GM23338 (cell line): ENCODE results near the gene RCOR1. TPM values are rescaled to one million over a fixed set of nuclear protein-coding genes. Genes with fewer than 3 reads are reported as not detected.

ENCODE experiments used
- ATAC-seq: fragments of 200-7000 bp; cut with Tn5 transposase; 3 replicates; pipeline ENCODE4 v1.9.1; 2020
- DNase-seq: peaks from one replicate; pipeline ENCODE4 v3.0.0-alpha.2; 2015; ENCODE audit warnings: low spot score
- H2AFZ ChIP-seq: fragments of 200-600 bp; sonication (generic); 2 replicates; pipeline ENCODE4 v1.8.0; 2016; ENCODE audit warnings: antibody characterized with exemption, mild to moderate bottlenecking, moderate library complexity
- H3F3A ChIP-seq: fragments of 200-600 bp; sonication (generic); replicated peaks from 2 replicates; pipeline ENCODE4 v1.8.0; 2017; ENCODE audit warnings: antibody characterized with exemption, mixed run types, low read depth
- H3K27ac ChIP-seq: fragments of 200-600 bp; sonication (generic); 2 replicates; pipeline ENCODE4 v1.6.1; 2016; ENCODE audit warnings: low read depth
- H3K27me3 ChIP-seq: fragments of 200-600 bp; sonication (generic); 2 replicates; pipeline ENCODE4 v1.8.0; 2016; ENCODE audit warnings: mild to moderate bottlenecking, mixed run types, moderate library complexity; ENCODE audit not compliant: insufficient read depth
- H3K36me3 ChIP-seq: fragments of 200-600 bp; sonication (generic); 2 replicates; pipeline ENCODE4 v1.8.0; 2016; ENCODE audit warnings: mild to moderate bottlenecking; ENCODE audit not compliant: insufficient read depth
- H3K4me1 ChIP-seq: fragments of 200-600 bp; sonication (generic); 2 replicates; pipeline ENCODE4 v1.8.0; 2016; ENCODE audit warnings: mild to moderate bottlenecking, moderate library complexity; ENCODE audit not compliant: insufficient read depth
- H3K4me2 ChIP-seq: fragments of 200-600 bp; sonication (generic); 2 replicates; pipeline ENCODE4 v1.7.1; 2017; ENCODE audit warnings: mixed run types
- H3K4me3 ChIP-seq: fragments of 200-600 bp; sonication (generic); 2 replicates; pipeline ENCODE4 v1.6.1; 2016; ENCODE audit warnings: mixed run types
- H3K79me2 ChIP-seq: fragments of 200-600 bp; sonication (generic); replicated peaks from 2 replicates; pipeline ENCODE4 v1.8.0; 2017; ENCODE audit warnings: mild to moderate bottlenecking; ENCODE audit not compliant: insufficient read depth
- H3K9me2 ChIP-seq: fragments of 200-600 bp; sonication (generic); 2 replicates; pipeline ENCODE4 v1.8.0; 2017; ENCODE audit not compliant: insufficient read depth
- H4K20me1 ChIP-seq: fragments of 200-600 bp; sonication (generic); replicated peaks from 2 replicates; pipeline ENCODE4 v1.8.0; 2017; ENCODE audit warnings: mild to moderate bottlenecking; ENCODE audit not compliant: insufficient read depth
- H3K27ac Mint-ChIP-seq: 2 replicates; pipeline ENCODE4 v1.8.0; 2020; ENCODE audit warnings: inconsistent platforms, mild to moderate bottlenecking, moderate library complexity, mixed read lengths
- H3K27me3 Mint-ChIP-seq: 3 replicates; pipeline ENCODE4 v1.8.0; 2022; ENCODE audit warnings: low read depth, mild to moderate bottlenecking, moderate library complexity, mixed read lengths, inconsistent platforms; ENCODE audit not compliant: insufficient read depth, poor library complexity
- H3K36me3 Mint-ChIP-seq: 3 replicates; pipeline ENCODE4 v1.8.0; 2021; ENCODE audit warnings: low read depth, mild to moderate bottlenecking, inconsistent platforms, moderate library complexity, mixed read lengths
- H3K4me1 Mint-ChIP-seq: 3 replicates; pipeline ENCODE4 v1.8.0; 2020; ENCODE audit warnings: mild to moderate bottlenecking, inconsistent platforms, mixed read lengths
- H3K4me3 Mint-ChIP-seq: 3 replicates; pipeline ENCODE4 v1.8.0; 2021; ENCODE audit warnings: moderate library complexity, mild to moderate bottlenecking, inconsistent platforms, mixed read lengths
- H3K9me3 Mint-ChIP-seq: 3 replicates; pipeline ENCODE4 v1.8.0; 2020; ENCODE audit warnings: moderate library complexity, mild to moderate bottlenecking, inconsistent platforms, mixed read lengths
- EZH2 ChIP-seq: fragments of 200-600 bp; sonication (generic); IDR thresholded peaks from one replicate; pipeline ENCODE4 v1.8.0; 2017; ENCODE audit warnings: antibody characterized with exemption, mild to moderate bottlenecking, low read depth; ENCODE audit not compliant: unreplicated experiment
- EZH2phosphoT487 ChIP-seq: fragments of 200-600 bp; sonication (generic); IDR thresholded peaks from one replicate; pipeline ENCODE4 v1.8.1; 2018; ENCODE audit warnings: antibody characterized with exemption; ENCODE audit not compliant: unreplicated experiment
- JUNB ChIP-seq: IDR thresholded peaks from one replicate; pipeline ENCODE4 v1.6.1; 2016; ENCODE audit warnings: antibody characterized with exemption; ENCODE audit not compliant: unreplicated experiment
- NANOG ChIP-seq: IDR thresholded peaks from 2 replicates; pipeline ENCODE4 v1.6.1; 2016; ENCODE audit warnings: antibody characterized with exemption, borderline replicate concordance
- POLR2AphosphoS5 ChIP-seq: IDR thresholded peaks from 2 replicates; pipeline ENCODE4 v1.6.1; 2016; ENCODE audit warnings: antibody characterized with exemption, low read depth
- STAT1 ChIP-seq: IDR thresholded peaks from one replicate; pipeline ENCODE4 v1.6.1; 2016; ENCODE audit warnings: antibody characterized with exemption; ENCODE audit not compliant: unreplicated experiment
- polyA plus RNA-seq: library from polyadenylated mRNA; unstranded; fragments of >200 nt; fragmentation: Nextera tagmentation; extraction: Ambion mirVana; gene quantifications from 2 replicates; pipeline ENCODE4 v1.2.1, GENCODE V29; 2016
- total RNA-seq: library from RNA; depleted of rRNA; stranded (reverse); fragments of >200 nt; shearing (Covaris generic); gene quantifications from 2 replicates; pipeline ENCODE4 v1.2.3, GENCODE V29; 2014
- TF ChIP-seq, protein P1 (sequence below): IDR thresholded peaks from one replicate; pipeline ENCODE4 v1.6.1; 2018; ENCODE audit warnings: antibody characterized with exemption; ENCODE audit not compliant: unreplicated experiment
- TF ChIP-seq, protein P2 (sequence below): IDR thresholded peaks from 2 replicates; pipeline ENCODE4 v1.6.1; 2016; ENCODE audit warnings: antibody characterized with exemption
- TF ChIP-seq, protein P3 (sequence below): fragments of 250-450 bp; sonication (Bioruptor Pico); IDR thresholded peaks from 2 replicates; pipeline ENCODE4 v1.5.0; 2020; ENCODE audit warnings: mild to moderate bottlenecking, moderate library complexity
- TF ChIP-seq, protein P4 (sequence below), 2 experiments: fragments of 200-600 bp in 1 of 2; sonication (generic) in 1 of 2; conservative IDR thresholded peaks; 2 replicates each; pipeline versions ENCODE4 v1.5.1 to v1.6.1; 2016 to 2017; ENCODE audit warnings: antibody characterized with exemption in 2 of 2, low read depth in 2 of 2, mild to moderate bottlenecking in 2 of 2, moderate library complexity in 1 of 2

Gene RCOR1
- total and polyA plus RNA-seq, 2 experiments from 2014 or later, result 7.6 to 26.1 TPM

DNA sequence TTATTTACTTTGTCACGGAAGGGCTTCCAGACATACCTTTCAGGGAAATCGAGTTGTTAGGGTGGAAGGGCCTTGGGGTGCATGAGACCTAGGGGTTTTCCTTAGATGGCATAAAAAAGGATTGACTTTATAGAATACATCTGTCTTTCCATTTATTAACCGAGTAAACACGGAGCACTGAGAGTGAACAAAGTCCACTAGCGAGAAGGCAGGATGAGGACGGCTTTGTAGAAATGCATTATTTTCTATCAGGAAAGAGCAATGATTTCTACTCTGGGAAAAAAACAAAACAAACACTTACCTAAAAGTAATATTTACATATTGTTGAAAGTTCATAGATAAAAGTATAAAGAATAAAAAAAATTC lies 91.8 kb downstream of the RCOR1 start (continued):
- TF ChIP-seq, protein P1, sequence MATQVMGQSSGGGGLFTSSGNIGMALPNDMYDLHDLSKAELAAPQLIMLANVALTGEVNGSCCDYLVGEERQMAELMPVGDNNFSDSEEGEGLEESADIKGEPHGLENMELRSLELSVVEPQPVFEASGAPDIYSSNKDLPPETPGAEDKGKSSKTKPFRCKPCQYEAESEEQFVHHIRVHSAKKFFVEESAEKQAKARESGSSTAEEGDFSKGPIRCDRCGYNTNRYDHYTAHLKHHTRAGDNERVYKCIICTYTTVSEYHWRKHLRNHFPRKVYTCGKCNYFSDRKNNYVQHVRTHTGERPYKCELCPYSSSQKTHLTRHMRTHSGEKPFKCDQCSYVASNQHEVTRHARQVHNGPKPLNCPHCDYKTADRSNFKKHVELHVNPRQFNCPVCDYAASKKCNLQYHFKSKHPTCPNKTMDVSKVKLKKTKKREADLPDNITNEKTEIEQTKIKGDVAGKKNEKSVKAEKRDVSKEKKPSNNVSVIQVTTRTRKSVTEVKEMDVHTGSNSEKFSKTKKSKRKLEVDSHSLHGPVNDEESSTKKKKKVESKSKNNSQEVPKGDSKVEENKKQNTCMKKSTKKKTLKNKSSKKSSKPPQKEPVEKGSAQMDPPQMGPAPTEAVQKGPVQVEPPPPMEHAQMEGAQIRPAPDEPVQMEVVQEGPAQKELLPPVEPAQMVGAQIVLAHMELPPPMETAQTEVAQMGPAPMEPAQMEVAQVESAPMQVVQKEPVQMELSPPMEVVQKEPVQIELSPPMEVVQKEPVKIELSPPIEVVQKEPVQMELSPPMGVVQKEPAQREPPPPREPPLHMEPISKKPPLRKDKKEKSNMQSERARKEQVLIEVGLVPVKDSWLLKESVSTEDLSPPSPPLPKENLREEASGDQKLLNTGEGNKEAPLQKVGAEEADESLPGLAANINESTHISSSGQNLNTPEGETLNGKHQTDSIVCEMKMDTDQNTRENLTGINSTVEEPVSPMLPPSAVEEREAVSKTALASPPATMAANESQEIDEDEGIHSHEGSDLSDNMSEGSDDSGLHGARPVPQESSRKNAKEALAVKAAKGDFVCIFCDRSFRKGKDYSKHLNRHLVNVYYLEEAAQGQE, result no peak
- no peak for TF ChIP-seq POLR2AphosphoS5
- no peak for TF ChIP-seq EZH2
- TF ChIP-seq, protein P2, sequence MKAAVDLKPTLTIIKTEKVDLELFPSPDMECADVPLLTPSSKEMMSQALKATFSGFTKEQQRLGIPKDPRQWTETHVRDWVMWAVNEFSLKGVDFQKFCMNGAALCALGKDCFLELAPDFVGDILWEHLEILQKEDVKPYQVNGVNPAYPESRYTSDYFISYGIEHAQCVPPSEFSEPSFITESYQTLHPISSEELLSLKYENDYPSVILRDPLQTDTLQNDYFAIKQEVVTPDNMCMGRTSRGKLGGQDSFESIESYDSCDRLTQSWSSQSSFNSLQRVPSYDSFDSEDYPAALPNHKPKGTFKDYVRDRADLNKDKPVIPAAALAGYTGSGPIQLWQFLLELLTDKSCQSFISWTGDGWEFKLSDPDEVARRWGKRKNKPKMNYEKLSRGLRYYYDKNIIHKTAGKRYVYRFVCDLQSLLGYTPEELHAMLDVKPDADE, result no peak

DNA sequence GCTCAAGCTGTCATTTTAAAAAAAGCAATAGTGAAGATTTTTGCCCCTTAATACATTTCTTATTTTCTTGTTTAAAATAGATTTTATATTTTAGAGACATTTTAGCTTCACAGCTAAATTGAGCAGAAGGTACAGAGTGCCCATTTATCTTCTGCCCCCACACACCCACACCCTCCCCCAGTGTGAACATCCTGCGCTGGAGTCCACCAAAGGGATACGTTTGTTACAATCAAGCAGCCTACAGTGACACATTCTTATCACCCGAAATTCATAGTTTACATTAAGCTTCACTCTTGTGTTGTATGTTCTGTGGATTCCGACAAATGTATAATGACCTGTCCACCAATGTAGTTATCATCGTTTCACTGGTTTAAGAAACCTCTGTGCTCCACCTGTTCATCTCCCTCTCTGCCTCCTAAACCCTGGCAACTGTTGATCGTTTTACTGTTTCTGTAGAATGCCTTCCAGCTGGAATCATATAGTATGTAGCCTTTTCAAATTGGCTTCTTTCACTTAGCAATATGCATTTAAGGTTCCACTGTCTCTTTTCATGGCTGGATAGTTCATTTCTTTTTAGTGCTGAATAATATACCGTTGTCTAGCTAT lies 93.8 kb downstream of the RCOR1 start:
- H3K36me3 Mint-ChIP-seq, result 0 out of 3 replicates have a peak, but pooled peaks cover 4% of the 10 kb centered on the region
- Histone ChIP-seq H3K27me3 (no peaks in the 10 kb centered on the region), H3F3A (no peaks in the 10 kb centered on the region), H2AFZ (no peak overlapping the region), H3K36me3 (no peaks in the 10 kb centered on the region), H3K4me1 (peaks cover 22% of the 10 kb centered on the region; the same call in 1 of the 2 replicates), H3K4me3 (no peak overlapping the region), H4K20me1 (peaks cover 8% of the 10 kb centered on the region), H3K27ac (no peak overlapping the region; the same call in 1 of the 2 replicates), H3K4me2 (no peak overlapping the region), H3K9me2 (no peaks in the 10 kb centered on the region), H3K79me2 (peaks cover 77% of the 10 kb centered on the region)
- no peak overlapping the region for H3K4me3 Mint-ChIP-seq
- ATAC-seq, result no peak
- H3K9me3 Mint-ChIP-seq, result no peaks in the 10 kb centered on the region; the same call in 2 of the 3 replicates
- H3K27ac Mint-ChIP-seq, result no peak overlapping the region
- H3K27me3 Mint-ChIP-seq, result peaks cover 2% of the 10 kb centered on the region
- H3K4me1 Mint-ChIP-seq, result peaks cover 22% of the 10 kb centered on the region
- no peak for DNase-seq
- TF ChIP-seq JUNB (no peak), NANOG (no peak), EZH2 (no peak), POLR2AphosphoS5 (no peak), STAT1 (no peak), EZH2phosphoT487 (no peak)
- TF ChIP-seq, protein P3, sequence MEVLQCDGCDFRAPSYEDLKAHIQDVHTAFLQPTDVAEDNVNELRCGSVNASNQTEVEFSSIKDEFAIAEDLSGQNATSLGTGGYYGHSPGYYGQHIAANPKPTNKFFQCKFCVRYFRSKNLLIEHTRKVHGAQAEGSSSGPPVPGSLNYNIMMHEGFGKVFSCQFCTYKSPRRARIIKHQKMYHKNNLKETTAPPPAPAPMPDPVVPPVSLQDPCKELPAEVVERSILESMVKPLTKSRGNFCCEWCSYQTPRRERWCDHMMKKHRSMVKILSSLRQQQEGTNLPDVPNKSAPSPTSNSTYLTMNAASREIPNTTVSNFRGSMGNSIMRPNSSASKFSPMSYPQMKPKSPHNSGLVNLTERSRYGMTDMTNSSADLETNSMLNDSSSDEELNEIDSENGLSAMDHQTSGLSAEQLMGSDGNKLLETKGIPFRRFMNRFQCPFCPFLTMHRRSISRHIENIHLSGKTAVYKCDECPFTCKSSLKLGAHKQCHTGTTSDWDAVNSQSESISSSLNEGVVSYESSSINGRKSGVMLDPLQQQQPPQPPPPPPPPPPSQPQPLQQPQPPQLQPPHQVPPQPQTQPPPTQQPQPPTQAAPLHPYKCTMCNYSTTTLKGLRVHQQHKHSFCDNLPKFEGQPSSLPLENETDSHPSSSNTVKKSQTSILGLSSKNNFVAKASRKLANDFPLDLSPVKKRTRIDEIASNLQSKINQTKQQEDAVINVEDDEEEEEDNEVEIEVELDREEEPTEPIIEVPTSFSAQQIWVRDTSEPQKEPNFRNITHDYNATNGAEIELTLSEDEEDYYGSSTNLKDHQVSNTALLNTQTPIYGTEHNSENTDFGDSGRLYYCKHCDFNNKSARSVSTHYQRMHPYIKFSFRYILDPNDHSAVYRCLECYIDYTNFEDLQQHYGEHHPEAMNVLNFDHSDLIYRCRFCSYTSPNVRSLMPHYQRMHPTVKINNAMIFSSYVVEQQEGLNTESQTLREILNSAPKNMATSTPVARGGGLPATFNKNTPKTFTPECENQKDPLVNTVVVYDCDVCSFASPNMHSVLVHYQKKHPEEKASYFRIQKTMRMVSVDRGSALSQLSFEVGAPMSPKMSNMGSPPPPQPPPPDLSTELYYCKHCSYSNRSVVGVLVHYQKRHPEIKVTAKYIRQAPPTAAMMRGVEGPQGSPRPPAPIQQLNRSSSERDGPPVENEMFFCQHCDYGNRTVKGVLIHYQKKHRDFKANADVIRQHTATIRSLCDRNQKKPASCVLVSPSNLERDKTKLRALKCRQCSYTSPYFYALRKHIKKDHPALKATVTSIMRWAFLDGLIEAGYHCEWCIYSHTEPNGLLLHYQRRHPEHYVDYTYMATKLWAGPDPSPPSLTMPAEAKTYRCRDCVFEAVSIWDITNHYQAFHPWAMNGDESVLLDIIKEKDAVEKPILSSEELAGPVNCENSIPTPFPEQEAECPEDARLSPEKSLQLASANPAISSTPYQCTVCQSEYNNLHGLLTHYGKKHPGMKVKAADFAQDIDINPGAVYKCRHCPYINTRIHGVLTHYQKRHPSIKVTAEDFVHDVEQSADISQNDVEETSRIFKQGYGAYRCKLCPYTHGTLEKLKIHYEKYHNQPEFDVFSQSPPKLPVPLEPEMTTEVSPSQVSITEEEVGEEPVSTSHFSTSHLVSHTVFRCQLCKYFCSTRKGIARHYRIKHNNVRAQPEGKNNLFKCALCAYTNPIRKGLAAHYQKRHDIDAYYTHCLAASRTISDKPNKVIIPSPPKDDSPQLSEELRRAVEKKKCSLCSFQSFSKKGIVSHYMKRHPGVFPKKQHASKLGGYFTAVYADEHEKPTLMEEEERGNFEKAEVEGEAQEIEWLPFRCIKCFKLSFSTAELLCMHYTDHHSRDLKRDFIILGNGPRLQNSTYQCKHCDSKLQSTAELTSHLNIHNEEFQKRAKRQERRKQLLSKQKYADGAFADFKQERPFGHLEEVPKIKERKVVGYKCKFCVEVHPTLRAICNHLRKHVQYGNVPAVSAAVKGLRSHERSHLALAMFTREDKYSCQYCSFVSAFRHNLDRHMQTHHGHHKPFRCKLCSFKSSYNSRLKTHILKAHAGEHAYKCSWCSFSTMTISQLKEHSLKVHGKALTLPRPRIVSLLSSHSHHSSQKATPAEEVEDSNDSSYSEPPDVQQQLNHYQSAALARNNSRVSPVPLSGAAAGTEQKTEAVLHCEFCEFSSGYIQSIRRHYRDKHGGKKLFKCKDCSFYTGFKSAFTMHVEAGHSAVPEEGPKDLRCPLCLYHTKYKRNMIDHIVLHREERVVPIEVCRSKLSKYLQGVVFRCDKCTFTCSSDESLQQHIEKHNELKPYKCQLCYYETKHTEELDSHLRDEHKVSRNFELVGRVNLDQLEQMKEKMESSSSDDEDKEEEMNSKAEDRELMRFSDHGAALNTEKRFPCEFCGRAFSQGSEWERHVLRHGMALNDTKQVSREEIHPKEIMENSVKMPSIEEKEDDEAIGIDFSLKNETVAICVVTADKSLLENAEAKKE (CRISPR knock-in tag), result no peak
- TF ChIP-seq, protein P2, result no peak
- TF ChIP-seq, protein P4, sequence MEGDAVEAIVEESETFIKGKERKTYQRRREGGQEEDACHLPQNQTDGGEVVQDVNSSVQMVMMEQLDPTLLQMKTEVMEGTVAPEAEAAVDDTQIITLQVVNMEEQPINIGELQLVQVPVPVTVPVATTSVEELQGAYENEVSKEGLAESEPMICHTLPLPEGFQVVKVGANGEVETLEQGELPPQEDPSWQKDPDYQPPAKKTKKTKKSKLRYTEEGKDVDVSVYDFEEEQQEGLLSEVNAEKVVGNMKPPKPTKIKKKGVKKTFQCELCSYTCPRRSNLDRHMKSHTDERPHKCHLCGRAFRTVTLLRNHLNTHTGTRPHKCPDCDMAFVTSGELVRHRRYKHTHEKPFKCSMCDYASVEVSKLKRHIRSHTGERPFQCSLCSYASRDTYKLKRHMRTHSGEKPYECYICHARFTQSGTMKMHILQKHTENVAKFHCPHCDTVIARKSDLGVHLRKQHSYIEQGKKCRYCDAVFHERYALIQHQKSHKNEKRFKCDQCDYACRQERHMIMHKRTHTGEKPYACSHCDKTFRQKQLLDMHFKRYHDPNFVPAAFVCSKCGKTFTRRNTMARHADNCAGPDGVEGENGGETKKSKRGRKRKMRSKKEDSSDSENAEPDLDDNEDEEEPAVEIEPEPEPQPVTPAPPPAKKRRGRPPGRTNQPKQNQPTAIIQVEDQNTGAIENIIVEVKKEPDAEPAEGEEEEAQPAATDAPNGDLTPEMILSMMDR (conservative IDR thresholded peaks at IDR 0.05; ENCODE audit: low read depth in 2 of 2), result no peak
